8988T (cell line): ENCODE data around the gene MAPK4.
"Not testable (repeated sequence)": the region's sequence is repeated elsewhere in the genome, so short reads cannot be mapped to it uniquely, and the experiment has no call there.

Experiments
- DNase-seq: peaks from one replicate; pipeline ENCODE4 v3.0.0; 2011

Gene MAPK4

DNA sequence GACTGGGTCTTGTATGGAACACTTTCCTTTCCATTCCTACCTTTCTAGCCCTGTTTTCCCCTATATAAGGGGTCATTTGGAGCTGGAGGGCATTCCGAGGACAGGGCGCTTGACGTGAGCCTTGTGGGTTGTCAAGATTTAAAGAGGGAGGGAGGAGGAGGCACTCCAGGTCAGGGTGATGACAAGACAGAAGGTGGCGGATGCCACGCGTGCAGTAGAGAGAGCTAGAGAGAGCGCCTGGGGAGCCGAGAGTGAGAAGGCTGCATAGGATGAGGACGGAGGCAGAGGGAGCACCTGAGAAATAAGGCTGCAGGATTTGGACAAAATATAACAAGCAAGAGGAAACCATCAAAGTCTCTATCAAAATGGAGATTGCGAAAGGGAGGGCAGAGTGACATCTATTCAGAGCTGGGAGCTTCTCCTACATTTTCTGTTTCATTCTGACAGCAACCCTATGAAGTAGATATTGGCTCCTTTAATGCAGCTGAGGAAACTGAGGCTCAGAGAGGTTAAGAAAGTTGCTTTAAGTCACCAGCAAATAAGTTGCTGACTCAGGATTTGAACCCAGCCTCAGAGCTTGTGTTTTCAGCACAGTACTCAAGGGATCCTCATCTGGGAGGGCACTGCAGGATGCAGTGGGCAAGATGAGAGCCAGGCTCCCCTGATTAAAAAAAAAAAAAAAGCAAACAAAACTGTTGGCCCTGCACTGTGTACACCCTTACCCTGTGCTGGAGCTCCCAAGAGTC lies 135.7 kb downstream of the MAPK4 start:
- DNase-seq, result no peak

DNA sequence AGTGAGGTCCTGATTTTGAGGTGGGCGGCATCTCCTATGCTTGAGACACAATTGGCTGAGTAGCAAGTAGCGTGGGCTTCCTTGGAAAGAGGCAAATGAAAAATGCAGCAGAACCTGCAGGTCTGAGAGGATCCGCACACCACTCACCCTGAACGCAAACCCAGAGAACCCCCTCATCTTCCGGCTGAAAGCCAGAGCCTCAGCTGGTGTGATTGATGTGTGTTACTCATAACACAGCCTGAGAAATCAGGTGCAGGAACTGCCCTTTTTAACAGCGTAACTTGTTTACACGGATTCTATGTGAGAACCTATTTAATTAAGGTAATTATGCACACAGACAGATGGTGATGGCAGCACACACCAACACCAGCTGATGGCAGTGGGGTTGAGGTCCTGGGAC lies 136.5 kb downstream of the MAPK4 start:
- no peak for DNase-seq

DNA sequence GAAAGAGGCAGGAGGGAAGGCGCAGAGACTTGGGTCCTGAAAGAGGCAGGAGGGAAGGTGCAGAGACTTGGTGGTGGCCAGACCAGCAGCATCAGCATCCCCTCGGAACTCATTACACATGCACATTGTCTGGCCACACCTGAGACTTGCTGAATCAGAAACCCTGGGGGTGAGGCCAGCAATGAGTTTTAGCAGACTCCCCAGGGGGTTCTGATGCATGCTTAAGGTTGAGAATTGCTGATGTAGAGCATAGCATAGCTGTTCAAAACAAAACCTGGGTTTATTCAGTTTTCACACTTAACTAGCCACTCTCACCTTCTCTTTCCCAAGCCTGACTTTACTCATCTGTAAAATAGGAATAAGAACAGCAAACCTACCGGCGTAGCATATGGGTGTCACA lies 137.0 kb downstream of the MAPK4 start:
- no peak for DNase-seq

GRCh38 chr18:50697509-50697908 lies 137.6 kb downstream of the MAPK4 start:
- DNase-seq, result no peak

- DNase-seq, result no peak
These were observed 140.6 kb downstream of the MAPK4 start for GRCh38 chr18:50700245-50701165.

DNA sequence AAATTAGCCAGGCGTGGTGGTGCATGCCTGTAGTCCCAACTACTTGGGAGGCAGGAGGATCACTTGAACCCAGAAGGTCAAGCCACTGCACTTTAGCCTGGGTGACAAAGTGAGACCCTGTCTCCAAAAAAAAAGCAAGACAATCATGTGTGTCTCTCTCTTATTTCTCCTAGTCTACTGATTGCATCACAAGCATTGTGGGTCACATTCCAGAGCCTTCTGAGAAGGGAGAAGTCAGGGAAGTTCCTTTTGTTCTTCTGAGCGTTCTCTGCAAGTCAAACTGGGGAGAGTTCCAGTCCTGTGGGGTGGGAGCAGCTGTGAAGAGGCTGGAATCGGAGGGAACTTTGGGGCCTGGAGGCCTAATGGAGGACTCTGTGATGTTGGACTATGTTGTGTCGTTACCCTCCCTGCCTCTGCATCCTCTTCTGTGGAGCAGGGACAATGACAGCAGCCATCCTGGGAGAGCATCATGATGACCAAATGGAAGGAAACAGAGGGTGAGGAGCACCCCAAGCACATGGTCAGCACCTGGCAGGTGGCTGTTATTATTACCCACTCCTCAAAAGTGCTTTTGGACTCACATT lies 144.6 kb downstream of the MAPK4 start:
- DNase-seq, result no peak

- no peak for DNase-seq
These were observed 146.3 kb downstream of the MAPK4 start for GRCh38 chr18:50706199-50706598.

- no peak for DNase-seq
These were observed 146.8 kb downstream of the MAPK4 start for GRCh38 chr18:50706651-50707050.

- not testable (repeated sequence) for DNase-seq
These were observed 147.4 kb downstream of the MAPK4 start for GRCh38 chr18:50707297-50707696.

GRCh38 chr18:50707855-50708469 lies 148.1 kb downstream of the MAPK4 start:
- DNase-seq, result no peak

DNA sequence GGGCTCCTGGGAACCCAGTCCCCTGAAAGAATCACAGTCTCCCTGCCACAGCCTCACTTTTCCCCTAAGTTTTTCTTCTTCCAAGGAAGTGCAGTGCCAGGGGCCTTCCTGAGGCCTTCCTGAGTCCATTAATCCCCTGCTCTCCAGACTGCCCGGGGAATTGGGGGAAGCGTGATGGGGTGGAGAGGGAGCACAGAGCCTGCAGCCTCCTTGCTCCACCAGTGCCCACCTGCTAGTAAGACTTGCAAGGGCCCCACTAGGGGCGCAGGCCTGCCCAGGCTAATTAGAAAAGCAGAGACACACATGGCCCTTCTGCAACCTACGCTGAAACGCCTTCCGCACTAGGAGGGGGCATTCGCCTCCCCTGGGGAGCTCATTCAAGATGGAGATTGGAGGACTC lies 149.3 kb downstream of the MAPK4 start:
- no peak for DNase-seq

DNA sequence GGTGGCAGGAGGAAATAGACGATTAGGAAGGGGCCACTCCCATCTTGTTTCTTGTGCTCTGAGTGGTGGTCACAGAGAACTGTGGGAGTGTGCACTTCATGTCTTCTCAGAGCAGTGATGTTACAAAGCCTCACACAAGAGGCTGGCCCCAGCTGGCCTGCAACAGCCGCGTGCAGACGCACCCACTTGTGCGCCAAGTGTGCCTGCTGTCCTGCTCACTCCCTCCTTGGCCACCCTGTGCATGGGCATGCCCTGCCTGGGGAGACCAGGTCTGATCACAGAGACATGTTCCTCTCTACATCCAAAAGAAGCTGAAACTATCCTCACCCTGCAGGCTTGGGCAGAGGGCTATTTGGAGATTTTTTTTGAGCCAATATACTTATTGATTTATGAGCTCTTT lies 151.5 kb downstream of the MAPK4 start:
- DNase-seq, result no peak

DNA sequence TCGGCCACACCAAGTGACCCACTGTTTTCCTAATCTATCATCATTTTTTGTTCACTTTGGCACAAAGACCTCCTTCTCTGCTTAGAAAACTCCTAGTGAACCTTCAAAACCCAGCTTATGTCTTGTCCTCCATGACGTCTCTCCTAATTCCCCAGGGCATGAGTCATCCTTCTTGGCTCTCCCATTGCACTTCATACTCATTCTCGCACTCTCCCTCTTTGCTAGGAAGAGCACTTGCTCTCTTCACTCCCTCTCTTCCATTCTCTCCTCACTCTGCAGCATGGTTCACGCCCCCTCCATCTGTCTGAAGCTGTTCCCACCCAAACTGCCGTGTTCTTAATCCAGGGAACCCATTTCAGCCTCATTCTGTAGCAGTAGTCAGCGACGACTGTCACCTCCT lies 156.0 kb downstream of the MAPK4 start:
- DNase-seq, result no peak

DNA sequence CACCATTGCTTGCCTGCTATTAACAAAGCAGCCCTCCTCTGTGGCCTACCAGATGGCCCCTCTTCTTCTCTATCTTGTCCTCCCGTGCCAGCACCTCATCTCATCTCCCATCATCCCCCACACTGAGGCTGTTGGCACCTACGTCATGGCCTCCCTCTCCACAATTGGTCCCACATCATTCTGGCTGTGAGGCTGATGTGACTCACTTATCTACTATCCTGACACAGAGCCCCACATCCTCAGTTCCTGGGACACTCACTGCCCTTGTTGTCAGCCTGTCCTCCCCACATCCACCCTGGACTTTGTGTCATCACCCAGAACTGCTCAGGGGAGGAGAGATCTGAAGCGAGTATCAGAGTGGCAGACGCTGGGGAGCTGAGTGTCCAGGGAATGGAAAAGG lies 157.0 kb downstream of the MAPK4 start:
- no peak for DNase-seq

DNA sequence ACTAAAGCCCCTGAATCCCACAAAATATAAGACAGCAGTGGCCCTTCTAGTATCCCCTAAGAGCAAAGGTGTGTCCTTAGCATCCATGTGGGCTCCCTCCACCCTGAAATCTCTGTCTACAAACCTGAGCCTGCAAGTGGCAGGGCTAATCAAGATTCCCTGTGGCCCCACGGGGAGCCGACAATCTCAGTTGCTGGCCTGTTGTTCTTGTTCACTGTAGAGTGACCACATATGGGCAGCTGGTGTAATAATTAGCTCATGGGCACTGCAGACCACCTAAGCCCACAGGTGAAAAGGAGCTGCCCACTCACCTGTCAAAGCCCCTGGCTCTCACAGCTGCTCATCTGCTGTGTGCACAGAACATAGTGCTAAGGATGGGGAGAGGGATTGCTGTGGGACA lies 157.7 kb downstream of the MAPK4 start:
- DNase-seq, result no peak

DNA sequence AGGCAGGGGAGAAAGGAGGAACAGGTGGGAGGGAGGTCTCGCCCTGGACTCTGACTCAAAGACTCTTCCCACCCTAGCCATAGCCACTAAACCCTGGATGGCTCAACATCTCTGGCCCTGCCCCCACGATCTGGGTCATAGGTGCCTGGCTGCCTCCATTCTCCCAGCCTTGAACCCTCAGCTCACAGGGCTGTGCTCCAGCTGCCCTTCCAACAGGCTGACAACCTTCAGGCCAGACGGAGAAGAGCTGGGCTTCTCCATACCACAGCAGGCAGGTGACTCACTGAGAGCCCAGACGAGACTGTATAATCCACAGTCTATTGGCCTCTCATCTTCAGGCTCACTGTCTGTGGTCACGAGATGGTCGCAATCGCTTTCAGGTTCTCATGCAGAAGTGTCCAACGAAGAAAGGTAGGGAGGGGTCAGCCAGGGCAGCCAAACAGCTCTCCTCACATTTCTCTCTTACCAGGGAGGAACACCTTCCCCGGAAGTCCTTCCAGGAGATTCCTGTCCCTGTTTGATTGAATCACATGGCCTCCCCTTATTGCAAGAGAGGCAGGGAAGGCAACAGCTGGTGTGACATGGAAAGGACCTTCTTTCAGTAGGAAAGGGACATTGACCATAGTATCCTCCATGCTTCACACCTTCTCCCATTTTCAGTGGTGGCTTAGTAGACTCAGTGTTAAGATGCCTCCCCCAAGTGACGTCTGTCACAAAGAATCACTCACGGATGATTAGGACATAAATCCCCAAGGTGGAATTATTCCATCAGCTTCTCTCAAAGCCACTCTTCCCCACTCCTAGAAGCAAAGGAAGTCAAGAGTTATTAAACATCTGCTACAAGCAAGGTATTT lies 159.8 kb downstream of the MAPK4 start:
- DNase-seq, result no peak

GRCh38 chr18:50720325-50720674 lies 160.4 kb downstream of the MAPK4 start:
- DNase-seq, result no peak

DNA sequence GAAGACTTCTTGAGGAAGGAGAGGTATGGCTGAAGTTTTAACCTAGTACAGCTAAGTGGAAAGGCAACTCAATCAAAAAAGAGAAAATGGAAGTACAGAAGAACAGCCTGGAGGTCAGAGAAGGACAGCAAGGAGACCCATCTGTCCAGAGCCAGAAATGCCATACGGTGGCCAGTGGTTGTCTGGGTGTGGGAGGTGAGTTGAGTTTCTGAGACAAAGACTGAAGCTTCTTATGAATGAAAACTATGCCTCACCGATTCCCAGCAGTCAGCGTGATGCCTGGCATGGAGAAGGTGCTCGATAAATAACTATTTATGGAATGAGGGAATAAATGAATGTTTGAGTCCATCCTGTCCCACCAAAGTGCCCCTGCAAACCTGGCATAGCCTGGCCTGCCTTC lies 161.1 kb downstream of the MAPK4 start:
- no peak for DNase-seq

DNA sequence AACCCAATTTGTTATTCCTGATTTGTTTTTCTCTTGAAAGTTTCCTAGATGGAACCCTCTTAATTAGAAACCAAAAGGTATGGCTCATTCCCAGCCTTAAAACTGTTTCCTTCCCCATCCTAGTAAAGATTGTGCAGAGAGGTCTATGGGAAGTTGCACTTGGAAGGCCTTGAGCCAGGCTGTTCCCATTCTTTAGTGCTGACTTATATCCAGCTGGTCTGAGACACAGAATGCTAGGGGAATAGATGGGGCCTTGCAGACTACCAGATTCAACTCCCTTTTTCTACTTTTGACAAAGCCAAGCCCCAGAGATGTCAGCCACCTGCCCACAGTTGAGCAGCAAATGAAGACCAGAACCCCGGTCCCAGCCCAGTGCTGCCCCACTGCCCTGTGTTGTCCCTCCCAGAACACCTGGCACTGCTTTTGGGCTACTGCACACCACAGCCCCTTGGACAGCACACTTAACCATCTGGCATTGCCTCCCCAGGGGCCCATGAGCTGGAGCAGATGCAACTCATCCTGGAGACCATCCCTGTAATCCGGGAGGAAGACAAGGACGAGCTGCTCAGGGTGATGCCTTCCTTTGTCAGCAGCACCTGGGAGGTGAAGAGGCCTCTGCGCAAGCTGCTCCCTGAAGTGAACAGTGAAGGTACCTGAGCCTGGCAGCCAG lies 161.7 kb downstream of the MAPK4 start:
- no peak for DNase-seq

GRCh38 chr18:50722311-50722710 lies 162.4 kb downstream of the MAPK4 start:
- DNase-seq, result no peak

DNA sequence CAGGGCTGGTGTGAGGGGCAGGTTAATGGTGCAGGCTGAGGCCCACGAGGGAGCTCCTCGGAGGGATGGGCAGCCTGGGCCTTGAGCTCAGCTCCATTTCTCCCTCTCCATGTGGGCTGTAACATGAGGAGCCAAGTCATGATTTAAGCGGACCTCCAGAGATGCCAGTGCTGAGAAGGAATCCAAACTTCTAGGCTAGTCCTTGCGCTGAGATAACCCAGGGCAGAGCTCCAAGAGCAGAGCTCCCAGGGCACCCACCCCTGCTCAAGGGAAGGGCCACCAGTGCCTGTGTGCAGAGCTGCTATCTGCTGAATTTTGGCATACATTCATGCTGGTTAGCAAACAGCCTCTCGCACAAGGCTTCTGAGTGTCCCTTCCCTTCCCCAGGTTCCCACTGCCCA lies 164.9 kb downstream of the MAPK4 start:
- no peak for DNase-seq
